Stomach (tissue), 9 donors: Measurements from ENCODE around the gene GORASP2. TPM values are rescaled to one million over a fixed set of nuclear protein-coding genes. Genes with fewer than 3 reads are reported as not detected.

Experiments
- DNase-seq, 2 donors: peaks; one replicate each; pipeline versions ENCODE4 v3.0.0 to v3.0.0-alpha.2; 2013 to 2019
- H3K27ac ChIP-seq, 5 donors: fragments of 200-600 bp in 4 of 5; sonication (generic) in 4 of 5; one replicate each; pipeline ENCODE4 v1.5.1; 2013 to 2019; ENCODE audit warnings: mild to moderate bottlenecking in 1 of 5, moderate library complexity in 1 of 5
- H3K27me3 ChIP-seq, 3 donors: fragments of 200-600 bp; sonication (generic); one replicate each; pipeline ENCODE4 v1.5.1; 2017 to 2019; ENCODE audit warnings: mixed run types in 1 of 3
- H3K36me3 ChIP-seq, 4 donors: fragments of 200-600 bp; sonication (generic); 1 replicate in 3 of 4; 2 replicates in 1 of 4; pipeline ENCODE4 v1.5.1; 2016 to 2019
- H3K4me1 ChIP-seq, 4 donors: fragments of 200-600 bp; sonication (generic); one replicate each; pipeline ENCODE4 v1.5.1; 2016 to 2019
- H3K4me3 ChIP-seq, 4 donors: fragments of 200-600 bp; sonication (generic) in 3 of 4; one replicate each; pipeline ENCODE4 v1.5.1; 2016 to 2019; ENCODE audit warnings: mild to moderate bottlenecking in 1 of 4
- H3K9me3 ChIP-seq, 4 donors: fragments of 200-600 bp; sonication (generic); one replicate each; pipeline ENCODE4 v1.5.1; 2016 to 2019
- EP300 ChIP-seq: sonication (generic); formaldehyde crosslinking; IDR thresholded peaks from one replicate; pipeline ENCODE4 v1.6.1; 2017; ENCODE audit warnings: antibody characterized with exemption
- POLR2A ChIP-seq, 4 donors: fragments of 450-650 bp; IDR thresholded peaks; one replicate each; pipeline ENCODE4 v1.6.1; 2016; ENCODE audit warnings: antibody characterized with exemption in 4 of 4, control low read depth in 2 of 4, mild to moderate bottlenecking in 1 of 4, moderate library complexity in 1 of 4
- POLR2AphosphoS5 ChIP-seq, 3 donors: sonication (generic); formaldehyde crosslinking; IDR thresholded peaks; one replicate each; pipeline ENCODE4 v1.6.1; 2016; ENCODE audit warnings: antibody characterized with exemption in 3 of 3
- WGBS, 5 donors: extraction: QIAGEN DNeasy Blood & Tissue Kit in 3 of 5; methylation state at CpG; one replicate each; pipeline versions ENCODE4 v1.1.5 to v1.1.7; 2013 to 2018; 5-methylcytosine and 5-hydroxymethylcytosine counted together
- intact Hi-C: fragments of 100-400 bp; cut with DNase I; formaldehyde crosslinking; loops from one replicate; pipeline ENCODE4 v1.15.1; 2023; ENCODE audit warnings: low total_unique reads
- polyA plus RNA-seq, 3 donors: library from polyadenylated mRNA; stranded (reverse); fragments of 200-250 nt; gene quantifications; one replicate each; pipeline ENCODE4 v1.2.3, GENCODE V29; 2013
- total RNA-seq, 5 donors: library from RNA; depleted of rRNA; stranded (reverse); fragments of >200 nt; gene quantifications; one replicate each; pipeline versions ENCODE4 v1.1.0 to v1.2.3, GENCODE V29; 2014 to 2016
- TF ChIP-seq, protein P1 (sequence below), 7 experiments: fragments of 450-650 bp in 4 of 7; fragments of 200-600 bp in 3 of 7; sonication (generic) in 3 of 7; IDR thresholded peaks; one replicate each; pipeline ENCODE4 v1.5.1; 2016 to 2019; ENCODE audit warnings: antibody characterized with exemption in 7 of 7, control low read depth in 2 of 7, mild to moderate bottlenecking in 1 of 7
- donor health status: healthy with polysubstance abuse.
- donor health status: Bipolar disorder and iron deficiency.
- donor health status: healthy.

The GORASP2 gene
- total and polyA plus RNA-seq, 8 donors = 9.9 to 141 (median 33.8) TPM

- Histone ChIP-seq H3K27me3 (no peaks in the 10 kb centered on the region), H3K9me3 (no peaks in the 10 kb centered on the region), H3K4me1 (peaks cover 0 to 83% (median 40%) of the 10 kb centered on the region in 4 donors), H3K4me3 (no peak overlapping the region), H3K27ac (no peak overlapping the region), H3K36me3 (no peaks in the 10 kb centered on the region)
- no peak for TF ChIP-seq POLR2AphosphoS5 (IDR thresholded peaks at IDR 0.05)
- no peak for TF ChIP-seq EP300
- TF ChIP-seq POLR2A (IDR thresholded peaks at IDR 0.05) = no peak
- TF ChIP-seq, protein P1, sequence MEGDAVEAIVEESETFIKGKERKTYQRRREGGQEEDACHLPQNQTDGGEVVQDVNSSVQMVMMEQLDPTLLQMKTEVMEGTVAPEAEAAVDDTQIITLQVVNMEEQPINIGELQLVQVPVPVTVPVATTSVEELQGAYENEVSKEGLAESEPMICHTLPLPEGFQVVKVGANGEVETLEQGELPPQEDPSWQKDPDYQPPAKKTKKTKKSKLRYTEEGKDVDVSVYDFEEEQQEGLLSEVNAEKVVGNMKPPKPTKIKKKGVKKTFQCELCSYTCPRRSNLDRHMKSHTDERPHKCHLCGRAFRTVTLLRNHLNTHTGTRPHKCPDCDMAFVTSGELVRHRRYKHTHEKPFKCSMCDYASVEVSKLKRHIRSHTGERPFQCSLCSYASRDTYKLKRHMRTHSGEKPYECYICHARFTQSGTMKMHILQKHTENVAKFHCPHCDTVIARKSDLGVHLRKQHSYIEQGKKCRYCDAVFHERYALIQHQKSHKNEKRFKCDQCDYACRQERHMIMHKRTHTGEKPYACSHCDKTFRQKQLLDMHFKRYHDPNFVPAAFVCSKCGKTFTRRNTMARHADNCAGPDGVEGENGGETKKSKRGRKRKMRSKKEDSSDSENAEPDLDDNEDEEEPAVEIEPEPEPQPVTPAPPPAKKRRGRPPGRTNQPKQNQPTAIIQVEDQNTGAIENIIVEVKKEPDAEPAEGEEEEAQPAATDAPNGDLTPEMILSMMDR (IDR thresholded peaks at IDR 0.05) = no peak
- intact Hi-C loops = no loop called here
- 83 to 93% (median 83%) methylated on average over 1 of the region's 1 CpG for WGBS, 5 donors
- DNase-seq = no peak
Measured at GRCh38 chr2:170943041-170943440, 14.0 kb downstream of the GORASP2 start.

- Histone ChIP-seq H3K27ac (no peak overlapping the region), H3K4me3 (no peak overlapping the region), H3K27me3 (no peaks in the 10 kb centered on the region), H3K9me3 (no peaks in the 10 kb centered on the region), H3K4me1 (peaks cover 0 to 77% (median 36%) of the 10 kb centered on the region in 4 donors), H3K36me3 (no peaks in the 10 kb centered on the region)
- DNase-seq = no peak
- intact Hi-C loops = no loop called here
- TF ChIP-seq POLR2AphosphoS5 (IDR thresholded peaks at IDR 0.05) = no peak
- no peak for TF ChIP-seq EP300
- no peak for TF ChIP-seq POLR2A (IDR thresholded peaks at IDR 0.05)
- TF ChIP-seq, protein P1 (IDR thresholded peaks at IDR 0.05) = no peak
- 78 to 91% (median 82%) methylated on average over 5 to 6 of the region's 6 CpGs for WGBS, 5 donors
Measured at GRCh38 chr2:170943596-170943995, 14.5 kb downstream of the GORASP2 start.

DNA sequence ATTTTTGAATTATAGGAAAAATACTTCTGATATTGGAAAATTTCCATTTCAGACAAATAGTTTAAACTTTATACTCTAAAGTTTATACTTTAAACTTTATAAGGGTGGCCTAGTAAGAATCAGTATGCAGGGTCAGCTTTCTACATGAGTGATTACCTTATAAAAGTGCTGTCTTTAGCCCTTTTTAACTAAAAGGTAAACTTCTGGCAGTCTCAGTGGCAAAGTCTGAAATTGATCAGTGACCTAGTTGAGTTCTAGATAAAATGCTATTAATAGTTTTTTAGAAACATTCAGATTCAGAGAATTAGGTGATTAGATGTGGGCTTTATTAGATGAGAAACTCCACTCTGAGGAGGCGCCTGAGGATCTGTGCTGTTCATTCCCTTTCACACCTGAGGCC is 15.5 kb downstream of the GORASP2 start:
- no peak overlapping the region for H3K27ac ChIP-seq
- DNase-seq = no peak
- intact Hi-C loops = no loop called here
- TF ChIP-seq POLR2AphosphoS5 (IDR thresholded peaks at IDR 0.05) (no peak), POLR2A (IDR thresholded peaks at IDR 0.05) (no peak), EP300 (no peak)
- TF ChIP-seq, protein P1 (IDR thresholded peaks at IDR 0.05) = no peak
- H3K36me3 ChIP-seq = peaks cover 2 to 8% (median 3%) of the 10 kb centered on the region in 4 donors
- no peaks in the 10 kb centered on the region for H3K27me3 ChIP-seq
- H3K4me1 ChIP-seq = peaks cover 0 to 68% (median 31%) of the 10 kb centered on the region in 4 donors
- WGBS, 5 donors = 84 to 100% (median 91%) methylated on average over 1 of the region's 1 CpG
- no peak overlapping the region for H3K4me3 ChIP-seq
- no peaks in the 10 kb centered on the region for H3K9me3 ChIP-seq

- Histone ChIP-seq H3K4me3 (no peak overlapping the region), H3K9me3 (no peaks in the 10 kb centered on the region), H3K27me3 (no peaks in the 10 kb centered on the region), H3K36me3 (peaks cover 49 to 56% (median 52%) of the 10 kb centered on the region in 4 donors), H3K27ac (no peak overlapping the region), H3K4me1 (peaks cover 0 to 24% (median 10%) of the 10 kb centered on the region in 4 donors)
- intact Hi-C loops = no loop called here
- no peak for DNase-seq
- TF ChIP-seq POLR2AphosphoS5 (IDR thresholded peaks at IDR 0.05) (no peak), EP300 (no peak), POLR2A (IDR thresholded peaks at IDR 0.05) (no peak)
- TF ChIP-seq, protein P1 (IDR thresholded peaks at IDR 0.05) = no peak
- WGBS, 5 donors = 74 to 82% (median 78%) methylated on average over 5 of the region's 5 CpGs
Measured at GRCh38 chr2:170949415-170949814, 20.4 kb downstream of the GORASP2 start.
